Nephron (organoid): ENCODE measurements around the gene IRGM.
A peak's percentile ranks its signal among the peaks of the same experiment; 100 is the strongest.
"Not testable (repeated sequence)": the region's sequence is repeated elsewhere in the genome, so short reads cannot be mapped to it uniquely, and the experiment has no call there.

Source experiments
- H3K27ac Mint-ChIP-seq, 3 experiments: 2 replicates each; pipeline ENCODE4 v1.8.0; 2020; ENCODE audit warnings: mixed read lengths in 3 of 3, mild to moderate bottlenecking in 2 of 3, moderate library complexity in 1 of 3
- H3K27me3 Mint-ChIP-seq: 2 replicates; pipeline ENCODE4 v1.8.0; 2021; ENCODE audit warnings: low read depth, mild to moderate bottlenecking, moderate library complexity, mixed read lengths
- H3K36me3 Mint-ChIP-seq: 2 replicates; pipeline ENCODE4 v1.8.0; 2020; ENCODE audit warnings: low read depth, mixed read lengths
- H3K4me1 Mint-ChIP-seq: 2 replicates; pipeline ENCODE4 v1.8.0; 2020; ENCODE audit warnings: mixed read lengths
- H3K4me3 Mint-ChIP-seq, 3 experiments: 2 replicates each; pipeline ENCODE4 v1.8.0; 2020; ENCODE audit warnings: mild to moderate bottlenecking in 3 of 3, mixed read lengths in 3 of 3, moderate library complexity in 2 of 3
- H3K9me3 Mint-ChIP-seq: 2 replicates; pipeline ENCODE4 v1.8.0; 2020; ENCODE audit warnings: mixed read lengths
- TF ChIP-seq, protein P1 (sequence below), 3 experiments: fragments of 200-600 bp; sonication (generic); IDR thresholded peaks; one replicate each; pipeline ENCODE4 v1.5.0; 2021; ENCODE audit warnings: antibody characterized with exemption in 3 of 3; ENCODE audit not compliant: unreplicated experiment in 3 of 3

The IRGM gene

DNA sequence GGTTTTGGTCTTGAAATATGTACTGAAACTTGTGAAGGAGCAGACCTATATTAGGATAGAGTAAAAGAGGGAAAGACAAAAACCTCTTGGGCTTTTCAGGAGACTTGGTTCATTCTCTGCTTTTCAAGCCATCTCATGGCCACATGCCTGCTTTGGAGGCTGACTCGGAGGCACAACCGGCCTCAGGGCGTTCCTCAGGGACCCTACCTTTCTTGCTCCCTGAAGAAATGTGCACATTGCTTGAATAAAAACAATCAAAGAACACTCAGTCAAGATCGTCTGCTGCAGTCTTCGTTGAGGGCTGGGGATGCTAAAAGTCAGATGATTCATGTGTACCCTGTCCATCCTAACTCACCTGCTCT, 994 bp downstream of the IRGM start:
- H3K36me3 Mint-ChIP-seq, result no peaks in the 10 kb centered on the region
- H3K27ac Mint-ChIP-seq, result no peak overlapping the region
- TF ChIP-seq, protein P1, sequence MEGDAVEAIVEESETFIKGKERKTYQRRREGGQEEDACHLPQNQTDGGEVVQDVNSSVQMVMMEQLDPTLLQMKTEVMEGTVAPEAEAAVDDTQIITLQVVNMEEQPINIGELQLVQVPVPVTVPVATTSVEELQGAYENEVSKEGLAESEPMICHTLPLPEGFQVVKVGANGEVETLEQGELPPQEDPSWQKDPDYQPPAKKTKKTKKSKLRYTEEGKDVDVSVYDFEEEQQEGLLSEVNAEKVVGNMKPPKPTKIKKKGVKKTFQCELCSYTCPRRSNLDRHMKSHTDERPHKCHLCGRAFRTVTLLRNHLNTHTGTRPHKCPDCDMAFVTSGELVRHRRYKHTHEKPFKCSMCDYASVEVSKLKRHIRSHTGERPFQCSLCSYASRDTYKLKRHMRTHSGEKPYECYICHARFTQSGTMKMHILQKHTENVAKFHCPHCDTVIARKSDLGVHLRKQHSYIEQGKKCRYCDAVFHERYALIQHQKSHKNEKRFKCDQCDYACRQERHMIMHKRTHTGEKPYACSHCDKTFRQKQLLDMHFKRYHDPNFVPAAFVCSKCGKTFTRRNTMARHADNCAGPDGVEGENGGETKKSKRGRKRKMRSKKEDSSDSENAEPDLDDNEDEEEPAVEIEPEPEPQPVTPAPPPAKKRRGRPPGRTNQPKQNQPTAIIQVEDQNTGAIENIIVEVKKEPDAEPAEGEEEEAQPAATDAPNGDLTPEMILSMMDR (IDR thresholded peaks at IDR 0.05; ENCODE audit: unreplicated experiment in 3 of 3), result peak in 1 of 3 experiments; percentile 2
- H3K4me1 Mint-ChIP-seq, result peaks cover 16% of the 10 kb centered on the region
- H3K4me3 Mint-ChIP-seq, result no peak overlapping the region
- peaks cover 4% of the 10 kb centered on the region for H3K27me3 Mint-ChIP-seq
- no peaks in the 10 kb centered on the region for H3K9me3 Mint-ChIP-seq

DNA sequence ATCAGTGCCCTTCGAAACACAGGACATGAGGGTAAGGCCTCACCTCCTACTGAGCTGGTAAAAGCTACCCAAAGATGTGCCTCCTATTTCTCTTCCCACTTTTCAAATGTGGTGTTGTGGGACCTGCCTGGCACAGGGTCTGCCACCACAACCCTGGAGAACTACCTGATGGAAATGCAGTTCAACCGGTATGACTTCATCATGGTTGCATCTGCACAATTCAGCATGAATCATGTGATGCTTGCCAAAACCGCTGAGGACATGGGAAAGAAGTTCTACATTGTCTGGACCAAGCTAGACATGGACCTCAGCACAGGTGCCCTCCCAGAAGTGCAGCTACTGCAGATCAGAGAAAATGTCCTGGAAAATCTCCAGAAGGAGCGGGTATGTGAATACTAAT, 1.9 kb downstream of the IRGM start:
- Mint-ChIP-seq H3K36me3 (no peaks in the 10 kb centered on the region), H3K4me3 (no peak overlapping the region), H3K4me1 (peaks cover 12% of the 10 kb centered on the region), H3K27ac (no peak overlapping the region), H3K9me3 (no peaks in the 10 kb centered on the region), H3K27me3 (peaks cover 4% of the 10 kb centered on the region)
- TF ChIP-seq, protein P1 (IDR thresholded peaks at IDR 0.05; ENCODE audit: unreplicated experiment in 3 of 3), result no peak

DNA sequence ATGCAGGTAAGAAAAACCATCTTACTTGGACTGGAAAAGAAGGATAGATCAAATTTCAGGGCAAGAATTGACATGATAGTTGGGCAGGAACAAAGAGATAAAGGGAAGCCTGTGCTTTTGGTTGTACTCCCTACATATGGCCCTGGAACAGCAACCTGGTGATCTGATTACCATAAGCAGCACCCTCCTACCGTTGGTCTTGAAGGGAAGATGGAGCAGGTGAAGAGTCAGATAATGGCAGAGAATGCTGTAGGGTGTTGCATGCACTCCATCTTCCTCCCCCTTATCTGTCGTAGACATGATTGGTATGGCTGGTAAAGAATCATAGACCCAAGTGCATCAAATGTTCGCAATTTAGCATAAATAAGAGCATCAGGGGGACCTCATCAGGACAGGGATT, 4.7 kb downstream of the IRGM start:
- Mint-ChIP-seq H3K9me3 (peaks cover 5% of the 10 kb centered on the region), H3K27me3 (peaks cover 13% of the 10 kb centered on the region), H3K4me3 (no peak overlapping the region), H3K4me1 (no peaks in the 10 kb centered on the region), H3K27ac (no peak overlapping the region), H3K36me3 (no peaks in the 10 kb centered on the region)
- TF ChIP-seq, protein P1 (IDR thresholded peaks at IDR 0.05; ENCODE audit: unreplicated experiment in 3 of 3), result no peak

DNA sequence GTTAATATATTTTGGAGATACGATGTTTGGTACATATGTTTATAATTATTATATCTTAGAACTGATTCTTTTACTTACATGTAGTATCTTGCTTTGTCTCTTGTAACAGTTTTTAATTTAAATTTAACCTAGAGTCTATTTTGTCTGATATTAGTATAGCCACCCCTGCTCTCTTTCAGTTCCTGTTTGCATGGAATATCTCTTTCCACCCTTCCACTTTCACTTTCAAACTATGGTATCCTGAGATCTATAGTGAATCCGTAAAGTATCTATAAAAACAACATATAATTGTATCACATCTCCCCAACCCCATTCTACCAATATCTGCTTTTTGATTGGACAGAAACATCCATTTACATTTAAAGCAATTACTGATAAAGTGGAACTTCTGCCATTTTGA, 7.2 kb downstream of the IRGM start:
- H3K4me1 Mint-ChIP-seq, result no peaks in the 10 kb centered on the region
- H3K4me3 Mint-ChIP-seq, result no peak overlapping the region
- peaks cover 13% of the 10 kb centered on the region for H3K27me3 Mint-ChIP-seq
- TF ChIP-seq, protein P1 (IDR thresholded peaks at IDR 0.05; ENCODE audit: unreplicated experiment in 3 of 3), result no peak
- H3K9me3 Mint-ChIP-seq, result peaks cover 5% of the 10 kb centered on the region
- H3K36me3 Mint-ChIP-seq, result no peaks in the 10 kb centered on the region
- no peak overlapping the region for H3K27ac Mint-ChIP-seq

DNA sequence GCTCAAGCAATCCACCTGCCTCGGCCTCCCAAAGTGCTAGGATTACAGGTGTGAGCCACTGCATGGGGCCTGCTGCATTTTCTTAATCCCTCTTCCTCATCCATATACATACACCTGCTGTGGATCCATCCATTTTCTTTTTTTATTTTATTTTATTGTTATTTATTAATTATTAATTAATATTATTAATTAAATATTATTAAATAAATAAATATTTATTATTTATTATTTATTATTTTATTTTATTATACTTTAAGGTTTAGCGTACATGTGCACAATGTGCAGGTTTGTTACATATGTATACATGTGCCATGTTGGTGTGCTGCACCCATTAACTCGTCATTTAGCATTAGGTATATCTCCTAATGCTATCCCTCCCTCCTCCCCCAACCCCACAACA, 10.4 kb downstream of the IRGM start:
- H3K4me1 Mint-ChIP-seq, H3K27ac Mint-ChIP-seq, H3K36me3 Mint-ChIP-seq, H3K9me3 Mint-ChIP-seq, H3K27me3 Mint-ChIP-seq, H3K4me3 Mint-ChIP-seq: not testable (repeated sequence)

DNA sequence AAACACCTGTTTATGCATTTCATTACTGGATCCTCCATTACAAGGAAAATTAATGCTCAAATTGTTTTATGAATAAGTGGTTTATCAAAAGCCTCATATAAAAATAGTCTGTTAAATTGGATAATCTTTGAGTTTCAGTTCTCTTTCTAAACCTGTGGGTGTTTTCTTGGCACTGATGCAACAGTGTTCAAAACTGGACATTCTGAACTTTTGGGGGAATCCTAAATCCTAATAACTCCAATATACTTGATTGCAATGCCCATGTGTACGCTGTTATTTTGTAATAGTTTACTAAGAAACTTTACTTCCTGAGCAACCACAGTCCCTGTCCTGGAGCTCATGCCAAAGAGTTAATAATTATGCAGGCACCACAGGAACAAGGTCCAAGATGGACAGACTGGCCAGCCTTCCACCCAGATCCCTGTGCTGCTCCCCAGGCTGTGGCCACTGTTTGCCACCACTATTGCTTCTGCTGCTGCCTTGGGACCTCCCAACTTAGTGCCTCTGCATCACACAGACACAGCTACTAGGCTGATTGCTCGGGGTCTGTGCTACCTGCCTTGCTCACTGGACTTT, 14.0 kb downstream of the IRGM start:
- Mint-ChIP-seq H3K36me3 (no peaks in the 10 kb centered on the region), H3K4me1 (no peaks in the 10 kb centered on the region), H3K27ac (no peak overlapping the region), H3K4me3 (no peak overlapping the region), H3K27me3 (peaks cover 9% of the 10 kb centered on the region), H3K9me3 (peaks cover 22% of the 10 kb centered on the region)
- TF ChIP-seq, protein P1 (IDR thresholded peaks at IDR 0.05; ENCODE audit: unreplicated experiment in 3 of 3), result no peak
